B cell (primary cell): ENCODE measurements around the gene BCS1L. TPM values are rescaled to one million over a fixed set of nuclear protein-coding genes. Genes with fewer than 3 reads are reported as not detected.

Experiments used
- ATAC-seq: fragments of 200-7000 bp; cut with Tn5 transposase; one replicate; pipeline ENCODE4 v1.10.0; 2021; ENCODE audit warnings: low read depth, mild to moderate bottlenecking, moderate number of reproducible peaks, moderate library complexity
- CTCF ChIA-PET: fragments of 350-600 bp; sonication (Branson Sonifier 250); formaldehyde crosslinking; loops from one replicate; lab custom pipeline; 2021; ENCODE audit warnings: antibody characterized with exemption, inconsistent platforms; lab: Charles Lee
- POLR2A ChIA-PET: fragments of 350-600 bp; sonication (Branson Sonifier 250); formaldehyde crosslinking; loops from one replicate; lab custom pipeline; 2021; ENCODE audit warnings: antibody characterized with exemption; lab: Charles Lee
- DNase-seq: peaks from one replicate; pipeline ENCODE4 v3.0.0; 2013
- H2AFZ ChIP-seq: 2 replicates; pipeline ENCODE4 v1.6.1; 2012; ENCODE audit warnings: mild to moderate bottlenecking, low read depth, low read length; ENCODE audit not compliant: insufficient read depth, poor library complexity, severe bottlenecking
- H3K27ac ChIP-seq, 2 donors: 1 replicate in 1 of 2; 2 replicates in 1 of 2; pipeline ENCODE4 v1.5.1; 2012 to 2013; ENCODE audit warnings: low read length in 2 of 2, mild to moderate bottlenecking in 2 of 2, moderate library complexity in 1 of 2
- H3K27me3 ChIP-seq, 4 experiments: fragments of 200-600 bp in 1 of 4; sonication (generic) in 1 of 4; replicated peaks in 1 of 4; 1 replicate in 2 of 4; 2 replicates in 2 of 4; pipeline versions ENCODE4 v1.6.1 to v1.7.0; 2013 to 2016; ENCODE audit warnings: low read length in 3 of 4, mild to moderate bottlenecking in 2 of 4, mixed read lengths in 1 of 4, moderate library complexity in 1 of 4; ENCODE audit not compliant: insufficient read depth in 4 of 4, control insufficient read depth in 3 of 4; ENCODE audit errors: control extremely low read depth in 1 of 4
- H3K36me3 ChIP-seq, 2 experiments: replicated peaks in 1 of 2; 1 replicate in 1 of 2; 2 replicates in 1 of 2; pipeline versions ENCODE4 v1.6.1 to v1.7.1; 2013; ENCODE audit warnings: low read length in 1 of 2; ENCODE audit not compliant: insufficient read depth in 2 of 2, control insufficient read depth in 1 of 2; ENCODE audit errors: control extremely low read depth in 1 of 2, extremely low read depth in 1 of 2
- H3K4me1 ChIP-seq, 2 donors: fragments of 200-600 bp in 1 of 2; sonication (generic) in 1 of 2; 1 replicate in 1 of 2; 2 replicates in 1 of 2; pipeline versions ENCODE4 v1.5.1 to v1.6.1; 2013 to 2017; ENCODE audit warnings: low read length in 2 of 2; ENCODE audit not compliant: control insufficient read depth in 2 of 2, insufficient read depth in 2 of 2
- H3K4me2 ChIP-seq: replicated peaks from 2 replicates; pipeline ENCODE3; 2012; ENCODE audit warnings: mild to moderate bottlenecking, low read depth, low read length; ENCODE audit not compliant: poor library complexity, severe bottlenecking
- H3K4me3 ChIP-seq, 5 experiments: fragments of 200-600 bp in 1 of 5; sonication (generic) in 1 of 5; 1 replicate in 3 of 5; 2 replicates in 2 of 5; pipeline versions ENCODE4 v1.5.1 to v1.7.0; 2011 to 2016; ENCODE audit warnings: low read length in 4 of 5, mild to moderate bottlenecking in 4 of 5, low read depth in 2 of 5, control low read depth in 1 of 5, moderate library complexity in 1 of 5; ENCODE audit not compliant: insufficient read depth in 1 of 5; ENCODE audit errors: control extremely low read depth in 1 of 5, extremely low read depth in 1 of 5
- H3K79me2 ChIP-seq: fragments of 200-600 bp; sonication (generic); one replicate; pipeline ENCODE4 v1.6.0; 2016; ENCODE audit warnings: low read length; ENCODE audit not compliant: control insufficient read depth, insufficient read depth
- H3K9ac ChIP-seq: fragments of 200-600 bp; sonication (generic); 2 replicates; pipeline ENCODE4 v1.6.1; 2017; ENCODE audit warnings: mild to moderate bottlenecking, low read length, moderate library complexity
- H3K9me3 ChIP-seq, 3 donors: one replicate each; pipeline versions ENCODE4 v1.6.1 to v1.7.1; 2013; ENCODE audit warnings: low read length in 2 of 3; ENCODE audit not compliant: control insufficient read depth in 2 of 3, insufficient read depth in 1 of 3; ENCODE audit errors: control extremely low read depth in 1 of 3
- H4K20me1 ChIP-seq: 2 replicates; pipeline ENCODE4 v1.6.0; 2012; ENCODE audit warnings: mild to moderate bottlenecking, low read length; ENCODE audit not compliant: insufficient read depth, control insufficient read depth, poor library complexity, severe bottlenecking
- H3K27ac Mint-ChIP-seq: one replicate; pipeline ENCODE4 v1.8.0; 2021; ENCODE audit warnings: mixed read lengths
- H3K27me3 Mint-ChIP-seq: one replicate; pipeline ENCODE4 v1.8.0; 2021; ENCODE audit warnings: mixed read lengths
- H3K4me1 Mint-ChIP-seq: one replicate; pipeline ENCODE4 v1.8.0; 2021; ENCODE audit warnings: mixed read lengths
- H3K4me3 Mint-ChIP-seq: one replicate; pipeline ENCODE4 v1.8.0; 2021; ENCODE audit warnings: mixed read lengths
- H3K9me3 Mint-ChIP-seq: one replicate; pipeline ENCODE4 v1.8.0; 2022; ENCODE audit warnings: mixed read lengths; ENCODE audit not compliant: insufficient read depth
- CTCF ChIP-seq: fragments of 200-600 bp; IDR thresholded peaks from one replicate; pipeline ENCODE4 v1.8.0; 2022; ENCODE audit warnings: antibody characterized with exemption, mild to moderate bottlenecking
- EZH2 ChIP-seq: IDR thresholded peaks from 2 replicates; pipeline ENCODE4 v1.6.1; 2012; ENCODE audit warnings: borderline replicate concordance, low read depth, mild to moderate bottlenecking, moderate library complexity, low read length; ENCODE audit not compliant: insufficient read depth, poor library complexity, severe bottlenecking
- WGBS: methylation state at CpG from one replicate; pipeline ENCODE4 v1.1.5; 2013; ENCODE audit warnings: missing lambda C conversion rate; ENCODE audit not compliant: insufficient coverage; 5-methylcytosine and 5-hydroxymethylcytosine counted together
- intact Hi-C: fragments of 100-400 bp; cut with micrococcal nuclease; formaldehyde crosslinking; loops from one replicate; pipeline ENCODE4 v1.10.0; 2022
- polyA plus RNA-seq: library from polyadenylated mRNA; depleted of rRNA; stranded (reverse); fragments of >200 nt; gene quantifications from 2 replicates; pipeline ENCODE4 v1.2.3, GENCODE V29; 2012
- total RNA-seq, 2 donors: library from RNA; stranded (reverse); fragments of 120-200 nt in 1 of 2; gene quantifications; 1 replicate in 1 of 2; 2 replicates in 1 of 2; pipeline versions ENCODE4 v1.2.3 to v1.2.4, GENCODE V29; 2013 to 2022

BCS1L gene
- total and polyA plus RNA-seq, 2 donors (not counting 1 experiment from before 2014, with no cell fraction given): 56.1 to 104 TPM

- CTCF ChIA-PET: interaction anchor here (1.4 kb wide), 1 partner anchor 19 kb away, joined by 3 read pairs; no protein-coding TSS in a partner anchor
- WGBS: 75% methylated on average over 4 of the region's 4 CpGs
- intact Hi-C loops: no loop called here
- no peak overlapping the region for H3K4me3 ChIP-seq
- no peak overlapping the region for H2AFZ ChIP-seq
- H3K4me1 Mint-ChIP-seq: no peaks in the 10 kb centered on the region
- H3K27ac Mint-ChIP-seq: no peak overlapping the region
- no peak for DNase-seq
- H3K27me3 Mint-ChIP-seq: no peaks in the 10 kb centered on the region
- no peaks in the 10 kb centered on the region for H3K4me1 ChIP-seq
- H3K4me3 Mint-ChIP-seq: no peak overlapping the region
- H4K20me1 ChIP-seq: no peaks in the 10 kb centered on the region
- peaks cover 1 to 4% of the 10 kb centered on the region in 2 experiments for H3K36me3 ChIP-seq
- no peak overlapping the region for H3K4me2 ChIP-seq
- H3K9ac ChIP-seq: no peak overlapping the region
- POLR2A ChIA-PET: no interaction called here
- H3K79me2 ChIP-seq: no peaks in the 10 kb centered on the region
- ATAC-seq: no peak
- no peaks in the 10 kb centered on the region for H3K9me3 Mint-ChIP-seq
- H3K9me3 ChIP-seq: no peaks in the 10 kb centered on the region
- TF ChIP-seq EZH2 (no peak), CTCF (no peak)
- H3K27me3 ChIP-seq: no peaks in the 10 kb centered on the region
- no peak overlapping the region for H3K27ac ChIP-seq
These were observed 19.6 kb downstream of the BCS1L start for GRCh38 chr2:218679119-218679518.

- TF ChIP-seq EZH2 (no peak), CTCF (no peak)
- ChIA-PET POLR2A (no interaction called here), CTCF (interaction anchor here (1.4 kb wide), 1 partner anchor 20 kb away, joined by 3 read pairs; no protein-coding TSS in a partner anchor)
- DNase-seq (no peak), ATAC-seq (no peak)
- no peaks in the 10 kb centered on the region for H3K9me3 Mint-ChIP-seq
- no peak overlapping the region for H3K27ac Mint-ChIP-seq
- Histone ChIP-seq H3K4me3 (no peak overlapping the region), H3K4me1 (no peaks in the 10 kb centered on the region), H3K4me2 (no peak overlapping the region), H2AFZ (no peak overlapping the region), H3K36me3 (peaks cover 1 to 4% of the 10 kb centered on the region in 2 experiments), H3K27me3 (no peaks in the 10 kb centered on the region), H3K9me3 (no peaks in the 10 kb centered on the region), H3K27ac (no peak overlapping the region), H4K20me1 (no peaks in the 10 kb centered on the region), H3K9ac (no peak overlapping the region), H3K79me2 (no peaks in the 10 kb centered on the region)
- intact Hi-C loops: no loop called here
- WGBS: no CpG with 5 or more reads among the region's 3 CpGs
- no peaks in the 10 kb centered on the region for H3K27me3 Mint-ChIP-seq
- H3K4me1 Mint-ChIP-seq: no peaks in the 10 kb centered on the region
- no peak overlapping the region for H3K4me3 Mint-ChIP-seq
These were observed 20.6 kb downstream of the BCS1L start for GRCh38 chr2:218680061-218680460.
